H9 (cell line): Measurements from ENCODE around the gene TRMU. TPM values are rescaled to one million over a fixed set of nuclear protein-coding genes. Genes with fewer than 3 reads are reported as not detected.

Experiments
- DNase-seq: peaks from one replicate; pipeline ENCODE4 v3.0.0-alpha.2; 2017
- H2AFZ ChIP-seq: one replicate; pipeline ENCODE4 v1.6.1; 2013; ENCODE audit warnings: mild to moderate bottlenecking, low read length, control low read depth, moderate library complexity
- H2AK5ac ChIP-seq: 2 replicates; pipeline ENCODE4 v1.6.1; 2013; ENCODE audit warnings: low read length, control low read depth, mixed read lengths; ENCODE audit not compliant: insufficient read length
- H2BK120ac ChIP-seq: one replicate; pipeline ENCODE4 v1.6.1; 2013; ENCODE audit warnings: low read depth, mild to moderate bottlenecking, low read length, control low read depth, inconsistent platforms; ENCODE audit not compliant: poor library complexity, severe bottlenecking
- H2BK12ac ChIP-seq: 2 replicates; pipeline ENCODE4 v1.6.1; 2013; ENCODE audit warnings: low read length, control low read depth, mixed read lengths, low read depth; ENCODE audit not compliant: insufficient read length
- H2BK15ac ChIP-seq: 2 replicates; pipeline ENCODE4 v1.6.1; 2013; ENCODE audit warnings: low read depth, low read length, control low read depth
- H2BK20ac ChIP-seq: one replicate; pipeline ENCODE4 v1.6.1; 2013; ENCODE audit warnings: low read depth, mild to moderate bottlenecking, low read length, control low read depth, inconsistent platforms; ENCODE audit not compliant: poor library complexity, severe bottlenecking
- H2BK5ac ChIP-seq: 2 replicates; pipeline ENCODE4 v1.6.1; 2013; ENCODE audit warnings: low read length, control low read depth, mixed read lengths; ENCODE audit not compliant: insufficient read length
- H3K14ac ChIP-seq: 2 replicates; pipeline ENCODE4 v1.6.1; 2013; ENCODE audit warnings: low read length, control low read depth; ENCODE audit not compliant: insufficient read depth
- H3K18ac ChIP-seq: 2 replicates; pipeline ENCODE4 v1.6.1; 2013; ENCODE audit warnings: low read depth, mild to moderate bottlenecking, mixed read lengths, low read length, control low read depth; ENCODE audit not compliant: insufficient read length
- H3K23ac ChIP-seq: 2 replicates; pipeline ENCODE4 v1.6.1; 2013; ENCODE audit warnings: low read length, control low read depth, mixed read lengths, low read depth; ENCODE audit not compliant: insufficient read length
- H3K23me2 ChIP-seq: 2 replicates; pipeline ENCODE4 v1.6.1; 2013; ENCODE audit warnings: low read depth, mild to moderate bottlenecking, mixed read lengths, low read length, control low read depth; ENCODE audit not compliant: insufficient read length, poor library complexity, severe bottlenecking
- H3K27ac ChIP-seq: 2 replicates; pipeline ENCODE4 v1.5.1; 2013; ENCODE audit warnings: low read length, control low read depth, mixed read lengths, low read depth; ENCODE audit not compliant: insufficient read length
- H3K27me3 ChIP-seq: 2 replicates; pipeline ENCODE4 v1.6.1; 2013; ENCODE audit warnings: low read length, control low read depth, inconsistent platforms; ENCODE audit not compliant: insufficient read depth
- H3K4ac ChIP-seq: 2 replicates; pipeline ENCODE4 v1.6.1; 2013; ENCODE audit warnings: low read depth, mild to moderate bottlenecking, control low read depth, inconsistent platforms, low read length, moderate library complexity
- H3K4me1 ChIP-seq: 2 replicates; pipeline ENCODE4 v1.6.1; 2013; ENCODE audit warnings: low read length, control low read depth, inconsistent platforms; ENCODE audit not compliant: insufficient read depth
- H3K4me2 ChIP-seq: 2 replicates; pipeline ENCODE4 v1.6.1; 2013; ENCODE audit warnings: low read length, control low read depth, mixed read lengths; ENCODE audit not compliant: insufficient read length, insufficient read depth
- H3K56ac ChIP-seq: 2 replicates; pipeline ENCODE4 v1.6.1; 2013; ENCODE audit warnings: low read depth, mild to moderate bottlenecking, mixed read lengths, low read length, control low read depth; ENCODE audit not compliant: insufficient read length
- H3K79me1 ChIP-seq: 2 replicates; pipeline ENCODE4 v1.6.1; 2013; ENCODE audit warnings: low read depth, mild to moderate bottlenecking, moderate library complexity, low read length, control low read depth, inconsistent platforms; ENCODE audit not compliant: insufficient read depth, poor library complexity, severe bottlenecking
- H3K79me2 ChIP-seq: 2 replicates; pipeline ENCODE4 v1.6.1; 2013; ENCODE audit warnings: low read length, control low read depth, inconsistent platforms; ENCODE audit not compliant: insufficient read depth
- H3K9ac ChIP-seq: 2 replicates; pipeline ENCODE4 v1.6.1; 2013; ENCODE audit warnings: low read length, control low read depth, mixed read lengths; ENCODE audit not compliant: insufficient read length; ENCODE audit errors: extremely low read depth
- H3K9me3 ChIP-seq: one replicate; pipeline ENCODE4 v1.6.1; 2013; ENCODE audit warnings: low read depth, low read length, inconsistent platforms; ENCODE audit not compliant: control insufficient read depth
- H3T11ph ChIP-seq: one replicate; pipeline ENCODE4 v1.6.1; 2013; ENCODE audit warnings: mild to moderate bottlenecking, low read length, control low read depth, inconsistent platforms
- H4K20me1 ChIP-seq: one replicate; pipeline ENCODE4 v1.6.1; 2013; ENCODE audit not compliant: control insufficient read depth, insufficient read length, insufficient read depth
- H4K5ac ChIP-seq: 2 replicates; pipeline ENCODE4 v1.6.1; 2013; ENCODE audit warnings: low read depth, mild to moderate bottlenecking, mixed read lengths, low read length, control low read depth; ENCODE audit not compliant: insufficient read length
- H4K8ac ChIP-seq: replicated peaks from 2 replicates; pipeline ENCODE4 v1.6.1; 2013; ENCODE audit warnings: low read length, control low read depth, mixed read lengths, low read depth; ENCODE audit not compliant: insufficient read length
- H4K91ac ChIP-seq: 2 replicates; pipeline ENCODE4 v1.6.1; 2013; ENCODE audit warnings: low read depth, mild to moderate bottlenecking, moderate library complexity, mixed read lengths, low read length, control low read depth; ENCODE audit not compliant: insufficient read length
- H3K27ac Mint-ChIP-seq, 3 experiments: 2 replicates in 2 of 3; 3 replicates in 1 of 3; pipeline ENCODE4 v1.8.0; 2020 to 2021; ENCODE audit warnings: mixed read lengths in 3 of 3, mild to moderate bottlenecking in 1 of 3, moderate library complexity in 1 of 3
- H3K27me3 Mint-ChIP-seq: 2 replicates; pipeline ENCODE4 v1.8.0; 2021; ENCODE audit warnings: low read depth, mild to moderate bottlenecking, moderate library complexity, mixed read lengths
- H3K36me3 Mint-ChIP-seq, 3 experiments: 2 replicates in 2 of 3; 3 replicates in 1 of 3; pipeline ENCODE4 v1.8.0; 2020 to 2021; ENCODE audit warnings: low read depth in 3 of 3, mixed read lengths in 3 of 3; ENCODE audit not compliant: insufficient read depth in 1 of 3
- H3K4me1 Mint-ChIP-seq, 2 experiments: 2 replicates each; pipeline ENCODE4 v1.8.0; 2020; ENCODE audit warnings: mixed read lengths in 2 of 2
- H3K4me3 Mint-ChIP-seq, 2 experiments: 2 replicates in 1 of 2; 3 replicates in 1 of 2; pipeline ENCODE4 v1.8.0; 2020 to 2021; ENCODE audit warnings: mild to moderate bottlenecking in 2 of 2, mixed read lengths in 2 of 2, moderate library complexity in 1 of 2
- H3K9me3 Mint-ChIP-seq, 2 experiments: 2 replicates in 1 of 2; 3 replicates in 1 of 2; pipeline ENCODE4 v1.8.0; 2020; ENCODE audit warnings: mild to moderate bottlenecking in 2 of 2, mixed read lengths in 2 of 2, moderate library complexity in 1 of 2
- WGBS: extraction: QIAGEN DNeasy Blood & Tissue Kit; methylation state at CpG from one replicate; pipeline ENCODE4 v1.1.7; 2013; ENCODE audit warnings: missing lambda C conversion rate, low lambda C conversion rate, mixed read lengths; ENCODE audit not compliant: insufficient read length; ENCODE audit errors: extremely low coverage; 5-methylcytosine and 5-hydroxymethylcytosine counted together
- total RNA-seq: library from RNA; stranded (reverse); gene quantifications from 2 replicates; pipeline ENCODE4 v1.2.1, GENCODE V29; 2021
- TF ChIP-seq, protein P1 (sequence below): fragments of 200-600 bp; sonication (generic); conservative IDR thresholded peaks from 3 replicates; pipeline ENCODE4 v1.8.0; 2021; ENCODE audit warnings: antibody characterized with exemption, mild to moderate bottlenecking

TRMU gene
- total RNA-seq, 1 experiment from 2014 or later: 86.3 TPM

DNA sequence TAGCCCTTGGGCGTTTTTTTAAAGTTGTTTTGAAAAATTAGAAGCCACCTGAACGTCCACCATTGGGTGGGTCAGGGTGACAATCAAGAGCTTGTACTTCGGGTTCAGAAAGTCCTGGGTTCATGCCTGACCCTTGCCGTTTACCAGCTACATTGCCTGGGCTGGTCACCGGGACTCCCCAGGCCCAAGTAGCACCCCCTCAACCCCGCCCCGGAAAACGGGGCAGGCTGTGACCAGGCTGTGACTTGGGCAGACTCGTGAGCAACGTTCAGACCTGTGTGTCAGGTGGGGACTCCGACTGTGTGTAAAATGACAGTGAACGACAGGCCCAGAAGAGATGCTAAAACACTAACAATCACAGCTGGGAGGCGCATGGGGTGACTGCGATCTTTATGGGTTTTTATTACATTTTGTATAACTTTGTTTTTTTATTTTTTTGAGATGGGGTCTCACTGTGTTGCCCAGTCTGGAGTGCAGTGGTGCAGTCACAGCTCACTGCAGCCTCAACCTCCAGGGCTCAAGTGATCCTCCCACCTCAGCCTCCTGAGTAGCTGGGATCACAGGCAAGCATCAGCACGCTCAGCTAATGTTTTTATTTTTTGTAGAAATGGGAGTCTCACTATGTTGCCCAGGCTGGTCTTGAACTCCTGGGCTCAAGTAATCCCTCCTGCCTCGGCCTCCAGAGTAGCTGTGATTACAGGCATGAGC, 56.8 kb downstream of the TRMU start:
- no peak overlapping the region for H3K4ac ChIP-seq
- H3K4me2 ChIP-seq: no peak overlapping the region
- H2BK20ac ChIP-seq: no peak overlapping the region
- H4K5ac ChIP-seq: no peak overlapping the region
- Mint-ChIP-seq H3K4me1 (peaks cover 2 to 6% of the 10 kb centered on the region in 2 experiments; a peak in 3 of 4 replicates), H3K27ac (no peak overlapping the region), H3K9me3 (no peaks in the 10 kb centered on the region), H3K4me3 (no peak overlapping the region), H3K36me3 (peaks cover 0 to 22% (median 10%) of the 10 kb centered on the region in 3 experiments; a peak in 3 of 7 replicates), H3K27me3 (no peaks in the 10 kb centered on the region)
- H3K79me1 ChIP-seq: no peaks in the 10 kb centered on the region
- no peaks in the 10 kb centered on the region for H3K4me1 ChIP-seq
- H3K23me2 ChIP-seq: no peaks in the 10 kb centered on the region
- H2BK5ac ChIP-seq: no peak overlapping the region
- no peak overlapping the region for H2AK5ac ChIP-seq
- no CpG with 5 or more reads among the region's 16 CpGs for WGBS
- H3K18ac ChIP-seq: no peak overlapping the region
- no peak overlapping the region for H2BK120ac ChIP-seq
- no peak for DNase-seq
- TF ChIP-seq, protein P1, sequence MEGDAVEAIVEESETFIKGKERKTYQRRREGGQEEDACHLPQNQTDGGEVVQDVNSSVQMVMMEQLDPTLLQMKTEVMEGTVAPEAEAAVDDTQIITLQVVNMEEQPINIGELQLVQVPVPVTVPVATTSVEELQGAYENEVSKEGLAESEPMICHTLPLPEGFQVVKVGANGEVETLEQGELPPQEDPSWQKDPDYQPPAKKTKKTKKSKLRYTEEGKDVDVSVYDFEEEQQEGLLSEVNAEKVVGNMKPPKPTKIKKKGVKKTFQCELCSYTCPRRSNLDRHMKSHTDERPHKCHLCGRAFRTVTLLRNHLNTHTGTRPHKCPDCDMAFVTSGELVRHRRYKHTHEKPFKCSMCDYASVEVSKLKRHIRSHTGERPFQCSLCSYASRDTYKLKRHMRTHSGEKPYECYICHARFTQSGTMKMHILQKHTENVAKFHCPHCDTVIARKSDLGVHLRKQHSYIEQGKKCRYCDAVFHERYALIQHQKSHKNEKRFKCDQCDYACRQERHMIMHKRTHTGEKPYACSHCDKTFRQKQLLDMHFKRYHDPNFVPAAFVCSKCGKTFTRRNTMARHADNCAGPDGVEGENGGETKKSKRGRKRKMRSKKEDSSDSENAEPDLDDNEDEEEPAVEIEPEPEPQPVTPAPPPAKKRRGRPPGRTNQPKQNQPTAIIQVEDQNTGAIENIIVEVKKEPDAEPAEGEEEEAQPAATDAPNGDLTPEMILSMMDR: no peak
- H3K14ac ChIP-seq: no peak overlapping the region
- no peak overlapping the region for H3K27ac ChIP-seq
- no peak overlapping the region for H3K9ac ChIP-seq
- H4K91ac ChIP-seq: no peak overlapping the region
- no peaks in the 10 kb centered on the region for H3K27me3 ChIP-seq
- no peak overlapping the region for H3T11ph ChIP-seq
- no peaks in the 10 kb centered on the region for H3K79me2 ChIP-seq
- H2BK12ac ChIP-seq: no peak overlapping the region
- no peak overlapping the region for H3K56ac ChIP-seq
- no peak overlapping the region for H3K23ac ChIP-seq
- H2BK15ac ChIP-seq: no peak overlapping the region
- no peak overlapping the region for H2AFZ ChIP-seq
- H4K8ac ChIP-seq: no peak overlapping the region
- H4K20me1 ChIP-seq: no peaks in the 10 kb centered on the region
- H3K9me3 ChIP-seq: no peaks in the 10 kb centered on the region
